ENCODE measurements around the gene RABEP2. TPM values are rescaled to one million over a fixed set of nuclear protein-coding genes. Genes with fewer than 3 reads are reported as not detected.
"Not testable (repeated sequence)": the region's sequence is repeated elsewhere in the genome, so short reads cannot be mapped to it uniquely, and the experiment has no call there.

RABEP2 gene
- total RNA-seq, 1 donor from 2014 or later = 34.9 TPM

GRCh38 chr16:28932339-28933141 is 7.5 kb upstream of the RABEP2 start:
- no peak overlapping the region for H3K27ac Mint-ChIP-seq
- H3K9me3 Mint-ChIP-seq (ENCODE audit: low read depth) = no peaks in the 10 kb centered on the region
- peaks cover 2% of the 10 kb centered on the region for H3K4me1 Mint-ChIP-seq (ENCODE audit: low read depth)
- H3K4me3 Mint-ChIP-seq (ENCODE audit: low read depth) = no peak overlapping the region
- no peak for TF ChIP-seq CTCF (IDR thresholded peaks at IDR 0.05; ENCODE audit: unreplicated experiment)
- no peaks in the 10 kb centered on the region for H3K36me3 Mint-ChIP-seq (ENCODE audit: insufficient read depth)
- no peak for DNase-seq (ENCODE audit: low spot score, unreplicated experiment)
- H3K27me3 Mint-ChIP-seq = peaks cover 12% of the 10 kb centered on the region

GRCh38 chr16:28931801-28932225 is 6.8 kb upstream of the RABEP2 start, which contains the start of gene CD19:
TSS of gene CD19 (plus strand) at chr16:28931971. CDS start at chr16:28932001, 30 bp downstream.
- DNase-seq (ENCODE audit: low spot score, unreplicated experiment) = no peak
- no peak within 1 kb of the TSS for H3K4me3 Mint-ChIP-seq (ENCODE audit: low read depth)
- no peak within 1 kb of the TSS for H3K27ac Mint-ChIP-seq

GRCh38 chr16:28930652-28931051 is 5.6 kb upstream of the RABEP2 start:
- Mint-ChIP-seq H3K9me3 (ENCODE audit: low read depth) (no peaks in the 10 kb centered on the region), H3K4me1 (ENCODE audit: low read depth) (peaks cover 4% of the 10 kb centered on the region), H3K36me3 (ENCODE audit: insufficient read depth) (no peaks in the 10 kb centered on the region), H3K4me3 (ENCODE audit: low read depth) (no peak overlapping the region), H3K27me3 (peaks cover 7% of the 10 kb centered on the region), H3K27ac (no peak overlapping the region)
- DNase-seq (ENCODE audit: low spot score, unreplicated experiment) = no peak
- TF ChIP-seq CTCF (IDR thresholded peaks at IDR 0.05; ENCODE audit: unreplicated experiment) = no peak

More at GRCh38 chr16:28931801-28932225, 6.8 kb upstream of the RABEP2 start, which contains the start of gene CD19:
- Mint-ChIP-seq H3K27me3 (peaks cover 12% of the 10 kb centered on the region), H3K36me3 (ENCODE audit: insufficient read depth) (no peaks in the 10 kb centered on the region), H3K9me3 (ENCODE audit: low read depth) (no peaks in the 10 kb centered on the region), H3K4me1 (ENCODE audit: low read depth) (peaks cover 2% of the 10 kb centered on the region)
- no peak for TF ChIP-seq CTCF (IDR thresholded peaks at IDR 0.05; ENCODE audit: unreplicated experiment)

GRCh38 chr16:28930203-28930602 is 5.2 kb upstream of the RABEP2 start:
- DNase-seq (ENCODE audit: low spot score, unreplicated experiment) = no peak
- TF ChIP-seq CTCF (IDR thresholded peaks at IDR 0.05; ENCODE audit: unreplicated experiment) = no peak
- no peaks in the 10 kb centered on the region for H3K36me3 Mint-ChIP-seq (ENCODE audit: insufficient read depth)
- no peaks in the 10 kb centered on the region for H3K9me3 Mint-ChIP-seq (ENCODE audit: low read depth)
- peaks cover 3% of the 10 kb centered on the region for H3K27me3 Mint-ChIP-seq
- H3K4me3 Mint-ChIP-seq (ENCODE audit: low read depth) = no peak overlapping the region
- H3K4me1 Mint-ChIP-seq (ENCODE audit: low read depth) = peaks cover 4% of the 10 kb centered on the region
- no peak overlapping the region for H3K27ac Mint-ChIP-seq

- Mint-ChIP-seq H3K27me3 (no peaks in the 10 kb centered on the region), H3K4me3 (ENCODE audit: low read depth) (no peak overlapping the region), H3K36me3 (ENCODE audit: insufficient read depth) (no peaks in the 10 kb centered on the region), H3K27ac (no peak overlapping the region), H3K4me1 (ENCODE audit: low read depth) (peaks cover 15% of the 10 kb centered on the region), H3K9me3 (ENCODE audit: low read depth) (no peaks in the 10 kb centered on the region)
- no peak for DNase-seq (ENCODE audit: low spot score, unreplicated experiment)
- TF ChIP-seq CTCF (IDR thresholded peaks at IDR 0.05; ENCODE audit: unreplicated experiment) = no peak
These were observed 2.8 kb upstream of the RABEP2 start for GRCh38 chr16:28927815-28928214.

DNA sequence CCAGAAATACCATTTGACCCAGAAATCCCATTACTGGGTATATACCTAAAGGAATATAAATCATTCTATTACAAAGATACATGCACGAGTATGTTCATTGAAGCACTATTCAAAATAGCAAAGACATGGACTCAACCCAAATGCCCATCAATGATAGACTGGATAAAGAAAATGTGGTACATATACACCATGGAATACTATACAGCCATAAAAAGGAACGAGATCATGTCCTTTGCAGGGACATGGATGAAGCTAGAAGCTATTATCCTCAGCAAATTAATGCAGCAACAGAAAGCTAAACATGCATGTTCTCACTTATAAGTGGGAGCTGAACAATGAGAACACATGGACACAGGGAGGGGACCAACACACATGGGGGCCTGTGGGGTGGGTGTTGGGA is 1.2 kb upstream of the RABEP2 start:
- not testable (repeated sequence) for H3K36me3 Mint-ChIP-seq (ENCODE audit: insufficient read depth); H3K9me3 Mint-ChIP-seq (ENCODE audit: low read depth); H3K27me3 Mint-ChIP-seq; DNase-seq (ENCODE audit: low spot score, unreplicated experiment)
- Mint-ChIP-seq H3K4me1 (ENCODE audit: low read depth) (peaks cover 15% of the 10 kb centered on the region), H3K27ac (peak overlapping the region; percentile 97), H3K4me3 (ENCODE audit: low read depth) (peak overlapping the region; percentile 98)

All from progenitor cell of endocrine pancreas (in vitro differentiated cells).